Keratinocyte (primary cell): Measurements from ENCODE around the gene TRIP11. TPM values are rescaled to one million over a fixed set of nuclear protein-coding genes. Genes with fewer than 3 reads are reported as not detected.

Experiments
- DNase-seq: peaks from one replicate; pipeline ENCODE4 v3.0.0-alpha.2; 2011; ENCODE audit warnings: low read depth, missing footprints, low spot score
- FAIRE-seq: peaks from 2 replicates; lab custom pipeline; 2011; peaks lifted over from hg19 to GRCh38; lab: Jason Lieb, UNC
- H2AFZ ChIP-seq: 2 replicates; pipeline ENCODE4 v1.6.0; 2012; ENCODE audit warnings: low read length, control low read depth, inconsistent platforms; ENCODE audit not compliant: control insufficient read depth
- H3K27ac ChIP-seq: 2 replicates; pipeline ENCODE4 v1.5.1; 2011; ENCODE audit warnings: low read length; ENCODE audit not compliant: control insufficient read depth, insufficient read depth
- H3K27me3 ChIP-seq: 3 replicates; pipeline ENCODE4 v1.6.0; 2011; ENCODE audit warnings: low read length; ENCODE audit not compliant: control insufficient read depth, insufficient read depth; ENCODE audit errors: extremely low read depth
- H3K36me3 ChIP-seq, 2 experiments: 2 replicates in 1 of 2; 3 replicates in 1 of 2; pipeline ENCODE4 v1.5.1; 2011; ENCODE audit warnings: low read length in 2 of 2, mild to moderate bottlenecking in 1 of 2; ENCODE audit not compliant: control insufficient read depth in 2 of 2, insufficient read depth in 2 of 2; ENCODE audit errors: extremely low read depth in 1 of 2
- H3K4me1 ChIP-seq: 3 replicates; pipeline ENCODE4 v1.5.1; 2011; ENCODE audit warnings: low read length; ENCODE audit not compliant: control insufficient read depth, insufficient read depth; ENCODE audit errors: extremely low read depth
- H3K4me2 ChIP-seq: 3 replicates; pipeline ENCODE4 v1.6.0; 2011; ENCODE audit warnings: low read depth, low read length; ENCODE audit not compliant: control insufficient read depth, insufficient read depth; ENCODE audit errors: extremely low read depth
- H3K4me3 ChIP-seq, 3 experiments: fragments of 200-600 bp in 1 of 3; sonication (generic) in 1 of 3; 2 replicates in 2 of 3; 3 replicates in 1 of 3; pipeline ENCODE4 v1.5.1; 2011 to 2016; ENCODE audit warnings: low read length in 3 of 3, mild to moderate bottlenecking in 3 of 3, control low read depth in 2 of 3, inconsistent platforms in 1 of 3, low read depth in 1 of 3, mixed read lengths in 1 of 3, mixed run types in 1 of 3, moderate library complexity in 1 of 3; ENCODE audit not compliant: control insufficient read depth in 2 of 3, insufficient read depth in 2 of 3; ENCODE audit errors: extremely low read depth in 1 of 3
- H3K79me2 ChIP-seq: 2 replicates; pipeline ENCODE4 v1.6.0; 2012; ENCODE audit warnings: low read length; ENCODE audit not compliant: control insufficient read depth, insufficient read depth
- H3K9ac ChIP-seq: 3 replicates; pipeline ENCODE4 v1.6.0; 2011; ENCODE audit warnings: low read length; ENCODE audit not compliant: control insufficient read depth, insufficient read depth; ENCODE audit errors: extremely low read depth
- H3K9me1 ChIP-seq: 3 replicates; pipeline ENCODE4 v1.6.0; 2011; ENCODE audit warnings: low read length; ENCODE audit not compliant: control insufficient read depth, insufficient read depth; ENCODE audit errors: extremely low read depth
- H3K9me3 ChIP-seq: 2 replicates; pipeline ENCODE4 v1.5.1; 2012; ENCODE audit warnings: low read depth, low read length; ENCODE audit not compliant: control insufficient read depth
- H4K20me1 ChIP-seq: 3 replicates; pipeline ENCODE4 v1.6.0; 2011; ENCODE audit warnings: low read length; ENCODE audit not compliant: control insufficient read depth, insufficient read depth; ENCODE audit errors: extremely low read depth
- EZH2 ChIP-seq: IDR thresholded peaks from one replicate; pipeline ENCODE4 v1.6.1; 2012; ENCODE audit warnings: inconsistent platforms, mild to moderate bottlenecking, low read length, moderate library complexity
- dilution Hi-C: fragments of 300-500 bp; cut with MboI; formaldehyde crosslinking; loops from one replicate; pipeline ENCODE4 v1.7.0; 2020; ENCODE audit warnings: low sequenced_read_pairs; ENCODE audit not compliant: extremely low pct_ligation_motif_present
- polyA plus RNA-seq, 5 experiments: library from polyadenylated mRNA; depleted of rRNA in 3 of 5; stranded (reverse) in 3 of 5; stranded (forward) in 1 of 5; unstranded in 1 of 5; fragments of >200 nt; gene quantifications; 1 replicate in 1 of 5; 2 replicates in 3 of 5; 3 replicates in 1 of 5; pipeline versions ENCODE4 v1.2.1 to v1.2.3, GENCODE V29; 2011 to 2012; ENCODE audit warnings: missing spikeins in 2 of 5, low read depth in 1 of 5, low replicate concordance in 1 of 5
- TF ChIP-seq, protein P1 (sequence below), 3 experiments: IDR thresholded peaks in 1 of 3; conservative IDR thresholded peaks in 1 of 3; optimal IDR thresholded peaks in 1 of 3; 2 replicates in 2 of 3; 3 replicates in 1 of 3; pipeline versions ENCODE3 to v1.5.1; 2011; ENCODE audit warnings: low read length in 3 of 3, mild to moderate bottlenecking in 3 of 3, moderate library complexity in 2 of 3, control low read depth in 1 of 3, inconsistent platforms in 1 of 3; ENCODE audit not compliant: insufficient read depth in 2 of 3; ENCODE audit errors: extremely low read depth in 1 of 3

TRIP11 gene
- polyA plus RNA-seq, 1 donor (not counting 4 experiments of a cell fraction or from before 2014, with no cell fraction given), result 25.3 TPM

DNA sequence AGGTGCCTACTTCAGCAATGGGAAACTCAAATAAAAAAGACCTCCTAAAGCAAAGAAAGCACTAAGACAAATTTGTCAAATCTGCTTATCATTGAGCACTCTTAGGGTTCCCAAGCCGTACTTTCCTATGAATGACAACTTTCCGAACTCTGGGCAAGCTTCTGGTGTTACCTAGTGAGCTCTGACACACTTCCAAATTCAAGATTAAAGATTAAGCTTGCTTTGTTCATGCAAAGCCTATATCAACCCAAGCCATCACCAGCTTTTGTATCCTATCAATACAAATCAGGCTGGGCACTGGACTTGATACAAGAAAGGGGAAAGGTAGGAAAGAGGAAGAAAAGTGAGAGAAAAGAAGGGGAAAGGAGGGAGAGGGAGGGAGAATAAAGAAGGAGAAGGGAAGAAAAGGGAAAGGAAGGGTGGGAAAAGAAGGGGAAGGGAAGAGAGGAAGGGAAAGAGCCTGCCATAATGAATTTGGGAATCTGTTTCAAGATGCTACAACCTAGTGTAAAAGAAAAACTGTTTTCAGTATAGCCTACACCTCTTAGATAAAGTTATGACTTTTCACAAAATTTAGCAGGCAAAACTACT lies 68.6 kb downstream of the TRIP11 start:
- no peak overlapping the region for H3K4me3 ChIP-seq
- peaks cover 0 to 9% of the 10 kb centered on the region in 2 experiments for H3K36me3 ChIP-seq
- no peaks in the 10 kb centered on the region for H3K9me3 ChIP-seq
- H3K4me1 ChIP-seq, result no peaks in the 10 kb centered on the region
- dilution Hi-C loops, result no loop called here
- H3K27me3 ChIP-seq, result no peaks in the 10 kb centered on the region
- DNase-seq, result no peak
- no peaks in the 10 kb centered on the region for H3K9me1 ChIP-seq
- no peak overlapping the region for H2AFZ ChIP-seq
- H3K79me2 ChIP-seq, result no peaks in the 10 kb centered on the region
- H3K4me2 ChIP-seq, result no peak overlapping the region
- H3K27ac ChIP-seq, result no peak overlapping the region
- TF ChIP-seq, protein P1, sequence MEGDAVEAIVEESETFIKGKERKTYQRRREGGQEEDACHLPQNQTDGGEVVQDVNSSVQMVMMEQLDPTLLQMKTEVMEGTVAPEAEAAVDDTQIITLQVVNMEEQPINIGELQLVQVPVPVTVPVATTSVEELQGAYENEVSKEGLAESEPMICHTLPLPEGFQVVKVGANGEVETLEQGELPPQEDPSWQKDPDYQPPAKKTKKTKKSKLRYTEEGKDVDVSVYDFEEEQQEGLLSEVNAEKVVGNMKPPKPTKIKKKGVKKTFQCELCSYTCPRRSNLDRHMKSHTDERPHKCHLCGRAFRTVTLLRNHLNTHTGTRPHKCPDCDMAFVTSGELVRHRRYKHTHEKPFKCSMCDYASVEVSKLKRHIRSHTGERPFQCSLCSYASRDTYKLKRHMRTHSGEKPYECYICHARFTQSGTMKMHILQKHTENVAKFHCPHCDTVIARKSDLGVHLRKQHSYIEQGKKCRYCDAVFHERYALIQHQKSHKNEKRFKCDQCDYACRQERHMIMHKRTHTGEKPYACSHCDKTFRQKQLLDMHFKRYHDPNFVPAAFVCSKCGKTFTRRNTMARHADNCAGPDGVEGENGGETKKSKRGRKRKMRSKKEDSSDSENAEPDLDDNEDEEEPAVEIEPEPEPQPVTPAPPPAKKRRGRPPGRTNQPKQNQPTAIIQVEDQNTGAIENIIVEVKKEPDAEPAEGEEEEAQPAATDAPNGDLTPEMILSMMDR (optimal IDR thresholded peaks at IDR 0.05 in 1 of 3, IDR thresholded peaks at IDR 0.05 in 1 of 3, conservative IDR thresholded peaks at IDR 0.05 in 1 of 3; ENCODE audit: extremely low read depth in 1 of 3, insufficient read depth in 2 of 3, low read length in 3 of 3), result no peak
- no peak for TF ChIP-seq EZH2
- no peaks in the 10 kb centered on the region for H4K20me1 ChIP-seq
- no peak overlapping the region for H3K9ac ChIP-seq
- no peak for FAIRE-seq

DNA sequence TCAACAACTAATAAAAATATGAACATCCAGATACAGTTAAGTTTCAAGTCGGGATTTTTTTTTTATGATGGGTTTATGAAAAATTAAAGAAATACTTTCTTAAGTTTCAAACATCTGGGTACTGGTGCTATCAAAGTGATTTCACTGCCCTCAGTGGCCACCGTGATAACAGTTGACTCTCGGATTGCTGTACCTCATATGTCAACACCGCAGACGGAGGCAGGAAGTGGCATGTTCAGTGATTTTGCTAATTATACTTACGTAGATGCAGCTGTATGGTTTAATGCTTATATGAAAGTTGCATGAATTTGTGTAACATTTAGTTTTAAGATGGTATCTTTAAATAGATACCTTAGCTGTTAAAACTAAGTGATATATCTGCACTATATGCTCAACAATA lies 71.6 kb downstream of the TRIP11 start:
- Histone ChIP-seq H3K4me3 (no peak overlapping the region), H4K20me1 (no peaks in the 10 kb centered on the region), H3K9ac (no peak overlapping the region), H3K27ac (no peak overlapping the region), H3K4me1 (no peaks in the 10 kb centered on the region), H3K9me1 (no peaks in the 10 kb centered on the region), H2AFZ (no peak overlapping the region), H3K79me2 (no peaks in the 10 kb centered on the region), H3K4me2 (no peak overlapping the region), H3K36me3 (peaks cover 0 to 9% of the 10 kb centered on the region in 2 experiments), H3K9me3 (no peaks in the 10 kb centered on the region), H3K27me3 (no peaks in the 10 kb centered on the region)
- FAIRE-seq (no peak), DNase-seq (no peak)
- dilution Hi-C loops, result no loop called here
- no peak for TF ChIP-seq EZH2
- TF ChIP-seq, protein P1 (optimal IDR thresholded peaks at IDR 0.05 in 1 of 3, IDR thresholded peaks at IDR 0.05 in 1 of 3, conservative IDR thresholded peaks at IDR 0.05 in 1 of 3; ENCODE audit: extremely low read depth in 1 of 3, insufficient read depth in 2 of 3, low read length in 3 of 3), result no peak
